RPMI8226 (cell line): ENCODE data around the gene NR4A3.
A peak's percentile ranks its signal among the peaks of the same experiment; 100 is the strongest.
"Not testable (repeated sequence)": the region's sequence is repeated elsewhere in the genome, so short reads cannot be mapped to it uniquely, and the experiment has no call there.

Source experiments
- DNase-seq: peaks from one replicate; pipeline ENCODE4 v3.0.0-alpha.2; 2015

The NR4A3 gene

DNA sequence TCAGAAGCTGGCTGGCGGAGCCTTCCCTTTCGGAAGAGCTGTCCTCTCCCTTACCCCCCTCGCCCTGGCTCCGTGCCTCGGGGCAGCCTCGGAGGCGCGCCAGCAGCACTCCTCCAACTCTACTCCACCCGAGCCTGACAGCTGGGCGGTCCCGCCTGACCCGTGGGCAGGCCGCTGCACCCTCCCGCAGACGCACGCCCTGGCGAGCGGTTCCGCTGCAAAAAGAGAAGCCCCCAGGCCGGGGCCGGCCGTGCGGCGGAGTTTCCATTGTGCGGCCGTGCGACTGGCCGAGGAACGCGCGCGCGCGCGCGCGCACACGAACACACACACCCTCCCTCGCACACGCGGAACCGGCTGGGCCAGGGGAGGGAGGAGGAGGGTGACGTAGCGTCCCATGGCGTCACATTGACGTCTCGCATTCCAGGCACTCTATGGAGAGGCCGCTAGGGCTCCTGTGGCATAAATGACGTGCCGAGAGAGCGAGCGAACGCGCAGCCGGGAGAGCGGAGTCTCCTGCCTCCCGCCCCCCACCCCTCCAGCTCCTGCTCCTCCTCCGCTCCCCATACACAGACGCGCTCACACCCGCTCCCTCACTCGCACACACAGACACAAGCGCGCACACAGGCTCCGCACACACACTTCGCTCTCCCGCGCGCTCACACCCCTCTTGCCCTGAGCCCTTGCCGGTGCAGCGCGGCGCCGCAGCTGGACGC lies at the start of gene NR4A3:
TSS of gene NR4A3 (plus strand) at position 490 of the 713 bp plus-strand sequence. CDS start 6,158 bp downstream, outside the sequence.
- DNase-seq, result peak; percentile 87

DNA sequence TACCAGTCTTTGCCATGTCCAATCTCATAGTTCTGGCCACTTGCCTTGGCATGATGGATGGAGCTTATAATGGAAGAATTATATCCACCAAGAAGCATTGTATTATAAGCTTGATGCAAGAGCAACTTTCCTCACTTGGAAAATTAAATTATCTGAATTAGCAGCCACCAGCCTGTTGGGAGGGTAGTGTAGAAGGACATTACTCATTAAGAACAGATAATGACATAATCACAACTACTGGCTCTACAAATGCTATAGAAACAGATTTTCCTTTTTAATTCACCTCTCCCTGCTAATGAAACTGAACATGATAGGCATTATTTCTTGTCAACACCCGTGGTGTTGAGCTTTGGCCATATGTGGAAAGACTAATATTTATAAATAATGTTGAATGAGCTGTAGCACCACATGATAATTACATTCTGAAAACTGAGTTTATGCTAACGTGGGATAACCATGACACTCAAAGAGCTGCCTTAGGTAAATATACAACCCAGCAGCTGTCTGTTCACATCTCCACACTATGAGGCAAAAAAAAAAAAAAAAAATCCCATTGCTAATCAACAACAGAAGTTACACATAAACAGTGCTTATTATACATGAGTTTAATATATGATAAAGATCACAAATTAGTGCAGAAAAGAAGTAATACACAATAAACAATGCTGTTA lies 48.1 kb upstream of the NR4A3 start:
- no peak for DNase-seq

DNA sequence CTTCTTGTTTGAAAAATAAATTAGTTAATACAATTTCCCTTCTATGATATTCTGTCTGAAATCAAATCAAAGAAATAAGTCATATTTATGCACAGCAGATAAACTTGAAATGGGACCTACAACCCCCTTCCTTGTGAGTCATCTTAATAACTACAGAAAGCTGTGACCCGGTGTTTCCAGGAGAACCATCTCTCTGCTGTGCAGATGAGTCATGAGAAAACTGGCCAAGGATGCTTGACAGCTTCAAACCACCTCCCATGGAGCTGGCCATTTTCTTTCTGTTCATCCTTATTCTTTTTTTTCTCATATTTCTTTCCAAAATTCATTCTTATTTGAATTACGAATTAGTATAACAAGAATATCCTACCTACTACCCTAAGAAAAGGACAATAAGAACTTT lies 43.4 kb upstream of the NR4A3 start:
- DNase-seq, result no peak

DNA sequence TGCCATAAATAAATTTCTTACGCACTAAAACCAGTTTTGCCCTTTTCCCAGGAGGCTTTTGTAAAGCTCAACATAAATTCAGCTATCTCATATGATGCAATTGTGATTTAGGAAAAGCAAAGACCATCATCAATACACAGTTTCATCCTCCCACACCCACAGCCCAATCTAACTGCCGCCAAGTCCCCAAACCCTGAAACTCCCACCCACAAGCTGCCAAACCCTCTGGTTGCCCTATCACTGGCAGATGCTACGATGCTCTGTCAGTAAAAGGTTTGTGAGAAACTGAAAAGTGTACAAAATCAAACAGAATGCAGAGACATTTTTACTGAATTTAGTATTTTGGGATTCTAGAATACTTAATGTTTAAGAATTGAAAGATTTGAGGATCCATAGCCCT lies 42.8 kb upstream of the NR4A3 start:
- no peak for DNase-seq

DNA sequence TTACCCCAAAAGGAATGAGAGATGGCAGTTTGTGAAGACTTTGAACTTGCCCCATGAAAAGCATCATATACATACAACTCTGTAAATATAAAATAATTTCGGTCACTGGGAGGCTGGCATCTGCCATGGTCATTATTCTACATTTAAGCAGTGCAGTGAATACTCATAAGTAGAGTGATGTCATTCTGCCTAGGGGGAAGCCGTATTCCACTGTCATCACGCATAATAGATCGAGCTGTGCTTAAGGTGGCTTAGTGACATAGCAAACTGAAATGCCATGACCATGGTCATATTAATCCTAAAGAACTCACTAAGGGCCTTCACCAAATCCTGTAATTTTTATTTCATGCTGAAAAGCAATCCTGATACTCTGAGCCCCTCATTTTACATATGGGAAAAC lies 42.4 kb upstream of the NR4A3 start:
- DNase-seq, result no peak

DNA sequence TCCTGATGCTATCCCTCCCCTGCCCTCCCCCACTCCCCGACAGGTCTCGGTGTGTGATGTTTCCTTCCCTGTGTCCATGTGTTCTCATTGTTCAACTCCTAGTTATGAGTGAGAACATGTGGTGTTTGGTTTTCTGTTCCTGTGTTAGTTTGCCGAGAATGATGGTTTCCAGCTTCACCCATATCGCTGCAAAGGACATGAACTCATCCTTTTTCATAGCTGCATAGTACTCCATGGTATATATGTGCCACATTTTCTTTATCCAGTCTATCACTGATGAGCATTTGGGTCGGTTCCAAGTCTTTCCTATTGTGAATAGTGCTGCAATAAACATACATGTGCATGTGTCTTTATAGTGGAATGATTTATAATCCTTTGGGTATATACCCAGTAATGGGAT lies 39.3 kb upstream of the NR4A3 start:
- not testable (repeated sequence) for DNase-seq

DNA sequence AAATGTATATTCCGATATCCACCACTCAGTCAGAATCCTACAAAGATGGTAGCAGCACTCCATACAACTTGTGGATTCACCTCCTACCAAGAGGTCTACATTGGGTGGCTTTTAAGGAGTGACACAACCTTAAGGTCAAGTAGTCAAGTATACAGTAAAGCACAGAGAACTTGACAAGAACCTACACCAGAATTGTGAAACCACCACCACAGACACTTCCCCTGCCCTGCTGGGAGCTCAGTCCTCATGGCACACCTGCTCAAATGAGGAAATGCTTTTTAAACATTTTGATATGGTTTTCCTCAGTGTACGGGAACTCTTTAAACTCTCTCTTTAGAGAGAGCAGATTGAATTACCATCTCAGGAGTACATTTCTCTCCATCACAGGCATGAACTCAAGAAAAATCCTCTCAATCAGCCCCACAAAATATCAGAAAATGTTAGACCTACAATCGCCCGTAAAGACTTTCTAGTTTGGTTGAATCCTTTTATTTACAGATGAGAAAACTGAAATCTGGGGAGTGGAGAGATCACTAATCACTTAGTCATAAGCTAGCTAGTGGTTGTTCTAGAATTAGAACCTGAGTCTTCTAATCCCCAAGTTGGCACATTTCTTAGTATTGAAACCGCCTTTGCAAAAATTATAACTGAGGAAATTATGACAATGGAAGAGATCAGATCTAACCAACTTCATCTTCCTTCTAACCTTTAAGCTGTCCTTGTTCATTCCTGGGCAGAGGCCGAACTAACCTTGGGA lies 38.5 kb upstream of the NR4A3 start:
- DNase-seq, result peak; percentile 71

DNA sequence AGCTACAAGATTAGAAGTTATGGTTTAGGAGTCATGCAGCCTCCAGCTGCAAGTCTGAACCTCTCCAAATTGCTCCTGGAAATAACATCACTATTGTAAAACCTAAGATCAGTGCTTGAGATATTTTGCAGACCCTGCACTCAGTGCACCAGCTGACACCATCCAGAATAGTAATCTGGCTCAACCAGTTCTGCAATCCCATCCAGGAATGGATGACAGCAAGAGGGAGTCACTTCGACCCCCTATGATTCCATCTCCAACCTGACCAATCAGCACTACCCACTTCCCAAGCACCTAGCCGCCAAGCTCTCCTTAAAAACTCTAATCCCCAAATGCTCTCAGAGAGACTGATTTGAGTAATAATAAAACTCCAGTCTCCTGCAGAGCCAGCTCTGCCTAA lies 37.9 kb upstream of the NR4A3 start:
- no peak for DNase-seq

DNA sequence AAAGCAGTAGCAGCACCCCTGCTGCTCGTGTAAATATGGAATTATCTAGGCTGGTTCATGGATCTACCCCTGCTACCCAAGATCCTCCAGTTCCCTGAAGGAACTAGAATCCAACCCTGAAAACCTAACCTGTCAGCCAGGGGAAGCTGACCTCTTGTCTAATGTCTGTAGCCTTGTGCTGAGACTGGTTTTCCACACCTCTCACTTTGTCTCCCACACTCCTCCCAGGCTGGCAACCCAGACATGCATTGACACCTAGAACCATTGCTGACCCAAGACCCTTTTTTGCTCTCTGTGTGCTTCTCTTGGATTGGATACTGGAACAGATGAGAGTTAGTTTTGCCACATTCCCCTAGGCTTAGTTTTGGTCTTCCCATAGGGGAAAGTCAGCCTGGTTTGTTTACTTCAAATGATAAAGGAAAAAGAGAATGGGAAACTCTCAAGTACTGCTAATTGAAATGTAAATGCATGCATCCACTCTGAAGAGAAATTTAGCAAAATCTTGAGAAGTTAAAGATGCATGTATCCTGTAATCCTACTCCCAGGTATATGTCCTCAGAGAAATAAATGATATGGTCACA lies 36.6 kb upstream of the NR4A3 start:
- no peak for DNase-seq

DNA sequence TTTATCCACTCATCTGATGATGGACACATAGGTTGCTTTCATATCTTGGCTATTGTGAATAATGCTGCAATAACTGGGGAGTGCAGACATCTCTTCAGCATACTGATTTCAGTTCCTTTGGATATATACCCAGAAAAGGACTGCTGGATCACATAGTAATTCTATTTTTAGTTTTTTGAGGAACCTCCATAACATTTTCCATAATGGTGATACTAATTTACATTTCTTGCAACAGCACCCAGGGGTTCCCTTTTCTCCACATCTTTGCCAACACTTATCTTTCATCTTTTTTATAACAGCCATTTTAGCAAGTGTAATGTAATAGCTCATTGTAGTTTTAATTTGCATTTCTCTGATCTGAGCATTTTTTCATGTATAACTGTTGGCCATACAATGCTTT lies 34.1 kb upstream of the NR4A3 start:
- no peak for DNase-seq

DNA sequence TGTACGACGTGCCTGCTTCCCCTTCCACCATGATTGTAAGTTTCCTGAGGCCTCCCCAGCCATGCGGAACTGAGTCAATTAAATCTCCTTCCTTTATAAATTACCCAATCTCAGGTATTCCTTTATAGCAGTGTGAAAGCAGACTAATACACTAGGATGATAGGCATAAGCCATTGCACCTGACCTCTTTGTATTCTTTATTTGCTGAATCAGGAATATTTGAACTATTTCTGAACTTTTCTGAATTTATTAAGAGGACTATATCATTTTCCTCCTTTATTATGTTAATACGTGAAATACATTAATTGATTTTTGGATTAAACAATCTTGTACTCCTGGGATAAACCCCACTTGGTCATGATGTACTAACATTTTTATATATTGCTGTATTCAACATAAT lies 28.2 kb upstream of the NR4A3 start:
- no peak for DNase-seq

DNA sequence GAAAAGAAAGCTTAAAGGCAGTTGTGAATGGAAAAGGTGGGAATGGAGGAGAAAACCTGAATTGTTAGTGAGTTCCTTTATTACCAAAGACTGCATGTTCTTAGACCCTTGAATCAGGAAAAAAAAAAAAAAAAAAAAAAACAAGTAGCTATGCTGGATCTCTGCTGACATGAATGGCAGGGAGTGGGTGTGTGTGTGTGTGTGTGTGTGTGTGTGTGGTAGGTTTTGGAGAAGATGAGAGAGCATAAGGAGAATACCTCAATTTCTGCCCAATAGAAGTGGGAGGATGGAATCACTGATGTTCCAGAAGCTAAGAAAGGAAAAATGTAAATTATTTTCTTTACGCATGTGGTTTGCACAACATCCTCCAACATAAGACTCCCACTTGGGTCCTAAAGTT lies 25.5 kb upstream of the NR4A3 start:
- DNase-seq, result no peak

DNA sequence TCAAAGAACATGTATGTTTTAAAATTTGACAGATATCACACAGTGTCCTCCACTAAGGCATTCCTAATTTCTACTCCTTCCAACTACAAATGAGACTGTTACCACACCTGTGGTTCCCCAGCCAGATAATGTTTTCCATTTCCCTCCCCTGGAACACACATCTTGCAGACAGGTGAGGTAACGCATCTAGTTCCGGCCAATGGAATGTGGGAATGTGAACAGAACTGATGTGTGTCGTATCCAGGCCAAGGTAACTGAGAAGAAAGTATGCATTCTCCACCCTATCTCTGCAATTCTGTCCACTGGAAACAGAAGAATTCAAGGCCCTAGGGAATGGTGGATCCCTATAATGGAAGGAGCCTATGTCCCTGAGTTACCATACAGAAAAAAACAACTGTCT lies 19.9 kb upstream of the NR4A3 start:
- DNase-seq, result no peak

DNA sequence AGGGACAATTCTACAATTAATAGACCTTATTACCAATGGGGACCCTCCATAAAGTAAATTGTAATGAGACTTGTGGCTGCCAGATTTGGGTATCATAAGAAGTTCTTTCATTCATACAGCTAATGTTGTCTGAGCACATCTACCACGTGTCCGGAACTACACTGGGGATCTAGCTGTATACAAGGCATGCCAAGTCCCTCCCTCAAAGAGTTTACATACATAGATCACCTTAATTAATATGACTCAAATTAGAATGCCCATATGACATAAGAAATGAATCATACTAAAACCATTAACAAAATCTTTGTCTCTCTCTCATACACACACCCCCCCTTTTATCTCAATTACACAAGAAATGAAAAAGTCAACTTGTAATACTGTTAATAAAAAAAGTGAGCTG lies 18.0 kb upstream of the NR4A3 start:
- no peak for DNase-seq

DNA sequence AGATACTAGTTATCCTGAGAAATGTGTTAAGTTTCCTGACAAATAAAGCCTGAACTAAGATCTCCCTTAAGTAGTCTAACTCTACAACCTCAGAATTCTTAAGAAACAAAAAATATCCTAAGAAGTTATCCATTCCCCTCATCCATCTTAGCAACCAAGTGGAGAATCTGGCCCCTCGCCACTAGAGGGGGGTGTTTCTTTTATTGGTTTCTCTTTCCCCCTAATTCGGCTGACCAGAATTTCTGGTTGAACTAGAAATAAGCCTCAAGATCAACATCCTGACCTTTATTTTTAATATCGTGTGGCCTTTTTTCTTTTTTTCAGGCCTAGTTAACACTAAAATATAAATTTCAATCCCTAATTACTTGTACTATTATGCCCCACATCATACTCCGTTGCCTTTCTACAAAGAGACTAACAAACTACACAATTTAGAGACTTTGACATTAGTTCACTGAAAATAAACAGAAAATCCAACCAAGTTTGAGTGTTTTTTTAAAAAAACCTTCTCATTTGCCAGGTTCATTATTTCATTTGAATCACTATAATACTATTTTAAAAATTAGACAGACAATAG lies 14.3 kb upstream of the NR4A3 start:
- DNase-seq, result peak; percentile 68

DNA sequence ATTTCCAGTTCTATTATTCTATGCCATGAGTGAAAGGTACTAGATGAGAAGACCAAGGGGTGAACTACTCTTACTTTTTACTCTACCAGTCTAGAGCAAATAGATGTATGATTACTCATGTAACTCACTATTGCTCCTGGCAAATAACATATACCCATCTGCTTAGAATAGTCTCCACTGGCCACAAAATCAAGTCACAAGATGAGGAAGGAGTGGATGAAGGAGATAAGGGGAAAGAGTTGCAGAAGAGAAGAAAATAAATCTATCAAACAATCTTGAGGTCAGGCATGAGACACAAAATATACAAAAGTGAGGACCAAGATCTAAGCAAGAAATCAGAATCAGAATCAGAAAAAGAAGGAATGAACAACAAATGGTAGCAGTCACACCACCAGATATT lies 13.7 kb upstream of the NR4A3 start:
- no peak for DNase-seq

DNA sequence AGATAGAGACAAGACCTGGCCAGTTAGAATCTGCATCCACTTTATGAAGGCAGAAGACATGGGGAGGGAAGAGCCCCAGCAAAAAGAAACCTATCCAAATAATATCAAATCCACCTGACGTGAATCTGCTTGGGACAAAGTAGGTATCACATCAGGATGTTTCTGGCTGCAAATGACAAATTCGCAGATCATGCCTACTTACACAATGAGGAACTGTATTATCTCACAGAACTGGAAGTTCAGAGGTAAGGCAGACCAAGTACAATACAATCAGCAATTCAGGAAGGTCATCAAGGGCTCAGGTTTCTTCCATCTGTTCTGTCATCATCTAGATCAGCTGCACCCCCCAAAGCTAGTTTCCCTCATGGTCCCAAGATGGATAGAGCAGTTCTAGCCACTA lies 13.2 kb upstream of the NR4A3 start:
- no peak for DNase-seq

DNA sequence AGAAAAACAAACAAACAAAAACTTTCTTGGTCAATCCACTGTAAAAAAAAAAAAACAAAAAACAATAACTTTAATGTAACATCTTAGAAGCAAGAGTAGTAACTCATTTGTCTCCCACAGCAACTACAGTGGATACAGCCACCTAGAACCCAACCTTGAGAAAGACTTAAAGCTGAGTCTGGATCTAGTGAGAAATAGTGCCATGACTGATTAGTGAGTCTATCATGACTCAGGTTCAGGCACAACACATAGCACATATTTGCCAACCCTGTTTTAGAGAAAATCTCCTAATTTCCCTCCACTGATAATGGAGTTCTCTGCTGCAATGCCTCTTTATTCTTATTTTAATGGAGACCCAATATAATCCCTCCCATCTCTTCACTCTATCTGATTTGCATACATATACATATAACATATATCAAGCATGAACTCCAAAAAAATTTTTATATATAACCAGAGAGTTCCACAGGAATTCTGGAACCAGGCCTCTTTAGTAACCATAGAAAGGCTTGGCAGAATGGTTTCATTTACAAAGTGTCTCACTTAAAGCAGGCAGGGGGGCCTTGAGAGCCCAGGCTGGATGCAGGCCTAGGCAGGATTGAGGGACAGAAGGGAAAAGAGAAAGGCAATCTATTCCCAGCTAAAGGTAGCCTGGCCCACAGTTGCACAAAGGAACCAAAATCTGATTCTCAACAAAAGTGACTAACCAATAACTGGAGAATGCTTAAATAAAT lies 11.9 kb upstream of the NR4A3 start:
- no peak for DNase-seq

DNA sequence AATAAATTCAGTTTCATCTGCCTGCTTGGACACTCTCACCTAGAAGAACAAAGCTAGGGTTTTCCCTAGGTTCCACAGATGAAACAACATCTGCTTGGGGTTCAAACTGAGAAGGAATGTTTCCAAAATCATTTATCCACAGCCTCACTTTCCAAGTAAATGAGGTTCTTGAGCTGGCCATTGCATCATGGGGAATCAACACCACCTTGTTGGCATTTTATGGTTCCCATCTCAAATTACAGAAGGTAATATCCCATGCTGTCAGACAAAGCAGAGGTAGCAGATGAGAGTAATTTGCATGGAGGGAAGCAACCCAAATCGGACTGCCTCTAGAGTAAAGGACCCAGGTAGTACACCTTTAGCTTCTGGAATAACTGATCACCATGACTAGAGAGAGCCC lies 10.5 kb upstream of the NR4A3 start:
- no peak for DNase-seq

DNA sequence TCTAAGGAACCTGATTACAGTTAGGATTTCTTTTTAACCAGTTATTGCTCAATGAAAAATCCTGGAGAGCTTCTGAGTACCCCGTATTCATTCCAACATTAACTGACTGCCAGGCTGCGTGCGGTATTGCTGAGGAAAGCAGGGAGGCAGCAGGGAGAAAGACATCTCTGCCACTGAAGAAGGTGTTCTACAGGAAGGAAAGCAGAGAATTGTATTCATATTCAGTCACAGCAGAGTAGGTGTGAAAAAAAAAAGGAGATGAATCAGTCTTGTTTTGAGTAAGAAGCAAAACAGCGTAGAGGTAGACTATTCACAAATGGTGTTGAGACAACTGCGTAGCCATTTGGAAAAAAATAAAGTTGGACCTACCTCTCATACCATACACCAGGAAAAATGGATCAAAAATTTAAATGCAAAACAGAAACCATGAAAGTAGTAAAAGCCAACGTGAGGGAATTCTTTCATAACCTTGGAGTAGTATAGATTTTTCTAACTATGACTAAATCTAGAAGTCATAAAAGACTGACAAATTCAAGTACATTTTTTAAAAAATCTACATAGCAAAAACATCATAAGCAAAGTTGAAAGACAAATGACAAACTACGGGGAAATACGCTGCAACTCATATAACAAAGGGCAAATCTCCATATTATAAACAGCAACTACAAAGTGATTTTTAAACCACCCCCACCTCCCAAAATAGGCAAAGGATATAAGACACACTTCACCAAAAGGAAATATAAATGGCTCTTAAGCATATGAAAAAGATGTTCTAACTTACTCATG lies 9.9 kb upstream of the NR4A3 start:
- DNase-seq, result no peak

DNA sequence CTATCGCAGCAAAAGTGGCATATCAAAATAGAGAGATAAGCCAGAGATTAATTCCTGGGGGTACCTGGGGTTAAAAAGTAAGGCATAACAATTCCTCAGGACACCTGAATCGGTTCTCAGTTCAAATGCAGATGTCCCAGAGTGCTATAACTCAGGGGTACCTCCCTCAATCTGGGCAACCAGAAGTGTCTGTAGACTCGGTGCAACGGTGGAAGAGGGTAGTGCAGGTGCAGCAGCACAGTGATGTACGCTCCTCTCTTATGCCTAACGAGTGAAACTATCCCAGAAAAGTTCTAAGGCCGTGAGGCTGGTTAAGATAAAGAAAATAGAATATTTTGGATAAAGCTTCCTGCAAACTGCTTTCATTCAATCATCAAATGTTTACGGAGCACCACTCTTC lies 7.9 kb upstream of the NR4A3 start:
- DNase-seq, result no peak

DNA sequence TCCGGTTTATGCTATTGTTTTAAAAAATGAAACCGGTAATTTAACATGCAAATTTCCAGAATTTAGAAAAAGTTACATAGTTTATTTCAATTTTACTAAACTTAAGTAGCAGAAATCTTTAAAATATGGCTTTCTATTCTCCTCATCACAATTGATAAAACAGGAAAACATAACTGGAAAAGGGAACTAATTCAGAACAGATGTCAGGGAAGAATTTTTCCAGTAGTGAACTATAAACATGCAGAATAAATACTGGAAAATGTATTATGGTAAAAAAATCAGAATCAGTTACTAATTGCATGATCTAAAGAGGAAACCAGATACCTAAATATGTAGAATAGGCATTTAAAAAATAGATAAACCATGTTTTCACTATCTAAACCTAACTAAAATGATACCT lies 7.3 kb upstream of the NR4A3 start:
- DNase-seq, result no peak
